CD4-positive, alpha-beta T cell (primary cell): ENCODE data around the gene THOP1. TPM values are rescaled to one million over a fixed set of nuclear protein-coding genes. Genes with fewer than 3 reads are reported as not detected.

Source experiments
- ATAC-seq: fragments of 200-7000 bp; cut with Tn5 transposase; one replicate; pipeline ENCODE4 v1.10.0; 2022; ENCODE audit warnings: mild to moderate bottlenecking; ENCODE audit not compliant: poor library complexity
- CTCF ChIA-PET: fragments of 350-600 bp; sonication (Branson Sonifier 250); formaldehyde crosslinking; loops from one replicate; lab custom pipeline; 2021; ENCODE audit warnings: antibody characterized with exemption, inconsistent platforms; lab: Charles Lee
- POLR2A ChIA-PET: fragments of 350-600 bp; sonication (Branson Sonifier 250); formaldehyde crosslinking; loops from one replicate; lab custom pipeline; 2021; ENCODE audit warnings: antibody characterized with exemption, inconsistent platforms; lab: Charles Lee
- DNase-seq, 14 experiments: peaks; one replicate each; pipeline ENCODE4 v3.0.0-alpha.2; 2013 to 2020; ENCODE audit warnings: mixed read lengths in 2 of 14
- H3K27ac ChIP-seq, 2 donors: one replicate each; pipeline versions ENCODE4 v1.5.1 to v1.7.0; 2013; ENCODE audit warnings: low read length in 2 of 2, low read depth in 1 of 2, mild to moderate bottlenecking in 1 of 2
- H3K27me3 ChIP-seq, 2 experiments: 1 replicate in 1 of 2; 2 replicates in 1 of 2; pipeline versions ENCODE4 v1.6.1 to v1.7.0; 2013; ENCODE audit warnings: low read length in 2 of 2, control low read depth in 1 of 2, mild to moderate bottlenecking in 1 of 2, moderate library complexity in 1 of 2; ENCODE audit not compliant: insufficient read depth in 2 of 2, control insufficient read depth in 1 of 2
- H3K36me3 ChIP-seq: one replicate; pipeline ENCODE4 v1.6.1; 2013; ENCODE audit warnings: low read length, control low read depth; ENCODE audit not compliant: insufficient read depth
- H3K4me1 ChIP-seq: one replicate; pipeline ENCODE4 v1.6.1; 2013; ENCODE audit warnings: low read length, control low read depth; ENCODE audit not compliant: insufficient read depth
- H3K4me3 ChIP-seq: one replicate; pipeline ENCODE4 v1.5.1; 2013; ENCODE audit warnings: mild to moderate bottlenecking, low read length, moderate library complexity
- H3K9me3 ChIP-seq, 2 experiments: 1 replicate in 1 of 2; 2 replicates in 1 of 2; pipeline versions ENCODE4 v1.6.1 to v1.7.0; 2013; ENCODE audit warnings: low read length in 2 of 2, mild to moderate bottlenecking in 2 of 2, control low read depth in 1 of 2, moderate library complexity in 1 of 2; ENCODE audit not compliant: control insufficient read depth in 1 of 2, insufficient read depth in 1 of 2
- H3K27ac Mint-ChIP-seq: one replicate; pipeline ENCODE4 v1.8.0; 2020; ENCODE audit warnings: mixed read lengths
- H3K27me3 Mint-ChIP-seq: one replicate; pipeline ENCODE4 v1.8.0; 2021; ENCODE audit warnings: mixed read lengths
- H3K36me3 Mint-ChIP-seq: one replicate; pipeline ENCODE4 v1.8.0; 2021; ENCODE audit warnings: low read depth, mixed read lengths
- H3K4me1 Mint-ChIP-seq: one replicate; pipeline ENCODE4 v1.8.0; 2021; ENCODE audit warnings: low read depth, mixed read lengths
- H3K4me3 Mint-ChIP-seq: one replicate; pipeline ENCODE4 v1.8.0; 2020; ENCODE audit warnings: mild to moderate bottlenecking, mixed read lengths
- H3K9me3 Mint-ChIP-seq: one replicate; pipeline ENCODE4 v1.8.0; 2020; ENCODE audit warnings: mixed read lengths
- intact Hi-C, 2 experiments: fragments of 100-400 bp; cut with DNase I in 1 of 2; cut with micrococcal nuclease in 1 of 2; formaldehyde crosslinking; loops; one replicate each; pipeline versions ENCODE4 v1.15.1 to v1.9.0; 2023 to 2025; cut with DNase I, micrococcal nuclease
- total RNA-seq, 174 experiments: library from RNA in 2 of 174; stranded (reverse) in 2 of 174; gene quantifications; one replicate each; pipeline ENCODE4 v1.2.3 and lab custom pipeline; 2021 to 2026
- TF ChIP-seq, protein P1 (sequence below): fragments of 200-600 bp; IDR thresholded peaks from one replicate; pipeline ENCODE4 v1.8.0; 2022; ENCODE audit warnings: antibody characterized with exemption, mild to moderate bottlenecking

Gene THOP1
- total RNA-seq, 2 experiments from 2014 or later: 26.6 to 27.3 TPM

DNA sequence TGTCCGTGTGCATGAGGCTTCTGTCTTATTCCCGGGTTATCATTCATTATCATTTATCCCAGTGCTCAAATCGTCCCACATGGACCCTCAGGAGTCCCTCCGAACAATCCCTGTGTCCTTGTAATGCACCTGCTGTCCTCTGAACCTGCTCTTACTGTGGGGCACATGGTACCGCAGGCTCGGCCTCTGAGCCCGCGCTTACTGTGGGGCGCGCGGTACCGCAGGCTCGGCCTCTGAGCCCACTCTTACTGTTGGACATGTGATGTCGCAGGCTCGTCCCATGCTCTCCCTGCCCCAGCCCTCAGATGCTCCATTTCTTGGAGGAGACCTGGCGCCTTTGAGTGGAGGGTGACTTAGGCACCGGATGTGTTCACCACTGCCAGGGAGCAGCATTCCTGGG lies 17.5 kb downstream of the THOP1 start:
- POLR2A ChIA-PET: no interaction called here
- CTCF ChIA-PET: no interaction called here
- no peaks in the 10 kb centered on the region for H3K9me3 ChIP-seq
- no peaks in the 10 kb centered on the region for H3K4me1 Mint-ChIP-seq
- intact Hi-C loops: no loop called here
- no peaks in the 10 kb centered on the region for H3K9me3 Mint-ChIP-seq
- H3K27me3 ChIP-seq: no peaks in the 10 kb centered on the region
- no peak overlapping the region for H3K4me3 ChIP-seq
- H3K27ac ChIP-seq: no peak overlapping the region
- no peak overlapping the region for H3K27ac Mint-ChIP-seq
- H3K36me3 ChIP-seq: peaks cover 32% of the 10 kb centered on the region
- DNase-seq (no peak), ATAC-seq (no peak)
- no peaks in the 10 kb centered on the region for H3K27me3 Mint-ChIP-seq
- peaks cover 23% of the 10 kb centered on the region for H3K36me3 Mint-ChIP-seq
- H3K4me1 ChIP-seq: no peaks in the 10 kb centered on the region
- TF ChIP-seq, protein P1, sequence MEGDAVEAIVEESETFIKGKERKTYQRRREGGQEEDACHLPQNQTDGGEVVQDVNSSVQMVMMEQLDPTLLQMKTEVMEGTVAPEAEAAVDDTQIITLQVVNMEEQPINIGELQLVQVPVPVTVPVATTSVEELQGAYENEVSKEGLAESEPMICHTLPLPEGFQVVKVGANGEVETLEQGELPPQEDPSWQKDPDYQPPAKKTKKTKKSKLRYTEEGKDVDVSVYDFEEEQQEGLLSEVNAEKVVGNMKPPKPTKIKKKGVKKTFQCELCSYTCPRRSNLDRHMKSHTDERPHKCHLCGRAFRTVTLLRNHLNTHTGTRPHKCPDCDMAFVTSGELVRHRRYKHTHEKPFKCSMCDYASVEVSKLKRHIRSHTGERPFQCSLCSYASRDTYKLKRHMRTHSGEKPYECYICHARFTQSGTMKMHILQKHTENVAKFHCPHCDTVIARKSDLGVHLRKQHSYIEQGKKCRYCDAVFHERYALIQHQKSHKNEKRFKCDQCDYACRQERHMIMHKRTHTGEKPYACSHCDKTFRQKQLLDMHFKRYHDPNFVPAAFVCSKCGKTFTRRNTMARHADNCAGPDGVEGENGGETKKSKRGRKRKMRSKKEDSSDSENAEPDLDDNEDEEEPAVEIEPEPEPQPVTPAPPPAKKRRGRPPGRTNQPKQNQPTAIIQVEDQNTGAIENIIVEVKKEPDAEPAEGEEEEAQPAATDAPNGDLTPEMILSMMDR: no peak
- no peak overlapping the region for H3K4me3 Mint-ChIP-seq

DNA sequence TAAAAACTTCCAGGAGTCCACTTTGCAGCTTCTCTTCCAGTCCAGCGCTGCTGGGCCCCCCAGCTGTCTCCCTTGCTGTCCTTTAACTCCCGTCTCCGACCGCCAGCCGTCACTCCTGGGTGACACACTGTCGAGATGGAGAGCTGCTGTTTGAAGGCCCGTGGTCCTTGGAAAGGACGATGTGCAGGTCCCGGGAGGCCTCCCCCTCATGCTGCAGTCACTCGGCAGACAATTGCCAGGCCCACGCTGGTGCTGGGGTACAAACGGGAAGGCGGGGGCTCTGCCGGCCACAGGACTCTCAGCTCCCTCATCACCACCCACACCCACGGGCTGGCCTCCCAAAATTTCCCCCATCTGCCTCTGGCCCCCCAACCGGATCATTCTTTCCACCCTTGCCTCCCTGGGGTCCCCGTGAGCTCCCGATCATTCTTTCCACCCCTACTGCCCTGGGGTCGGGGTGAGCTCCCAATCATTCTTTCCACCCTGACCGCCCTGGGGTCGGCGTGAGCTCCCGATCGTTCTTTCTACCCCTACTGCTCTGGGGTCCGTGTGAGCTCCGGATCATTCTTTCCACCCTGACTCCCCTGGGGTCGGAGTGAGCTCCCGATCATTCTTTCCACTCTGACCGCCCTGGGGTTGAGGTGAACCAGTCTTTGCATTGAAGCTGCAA lies 18.3 kb downstream of the THOP1 start:
- ATAC-seq (no peak), DNase-seq (no peak)
- intact Hi-C loops: no loop called here
- no peak overlapping the region for H3K27ac Mint-ChIP-seq
- H3K9me3 Mint-ChIP-seq: no peaks in the 10 kb centered on the region
- no peak overlapping the region for H3K27ac ChIP-seq
- H3K4me1 ChIP-seq: no peaks in the 10 kb centered on the region
- no peaks in the 10 kb centered on the region for H3K27me3 Mint-ChIP-seq
- CTCF ChIA-PET: no interaction called here
- POLR2A ChIA-PET: no interaction called here
- peaks cover 32% of the 10 kb centered on the region for H3K36me3 ChIP-seq
- no peaks in the 10 kb centered on the region for H3K4me1 Mint-ChIP-seq
- H3K36me3 Mint-ChIP-seq: peaks cover 25% of the 10 kb centered on the region
- no peak overlapping the region for H3K4me3 Mint-ChIP-seq
- TF ChIP-seq, protein P1: no peak
- H3K4me3 ChIP-seq: no peak overlapping the region
- H3K9me3 ChIP-seq: no peaks in the 10 kb centered on the region
- no peaks in the 10 kb centered on the region for H3K27me3 ChIP-seq

DNA sequence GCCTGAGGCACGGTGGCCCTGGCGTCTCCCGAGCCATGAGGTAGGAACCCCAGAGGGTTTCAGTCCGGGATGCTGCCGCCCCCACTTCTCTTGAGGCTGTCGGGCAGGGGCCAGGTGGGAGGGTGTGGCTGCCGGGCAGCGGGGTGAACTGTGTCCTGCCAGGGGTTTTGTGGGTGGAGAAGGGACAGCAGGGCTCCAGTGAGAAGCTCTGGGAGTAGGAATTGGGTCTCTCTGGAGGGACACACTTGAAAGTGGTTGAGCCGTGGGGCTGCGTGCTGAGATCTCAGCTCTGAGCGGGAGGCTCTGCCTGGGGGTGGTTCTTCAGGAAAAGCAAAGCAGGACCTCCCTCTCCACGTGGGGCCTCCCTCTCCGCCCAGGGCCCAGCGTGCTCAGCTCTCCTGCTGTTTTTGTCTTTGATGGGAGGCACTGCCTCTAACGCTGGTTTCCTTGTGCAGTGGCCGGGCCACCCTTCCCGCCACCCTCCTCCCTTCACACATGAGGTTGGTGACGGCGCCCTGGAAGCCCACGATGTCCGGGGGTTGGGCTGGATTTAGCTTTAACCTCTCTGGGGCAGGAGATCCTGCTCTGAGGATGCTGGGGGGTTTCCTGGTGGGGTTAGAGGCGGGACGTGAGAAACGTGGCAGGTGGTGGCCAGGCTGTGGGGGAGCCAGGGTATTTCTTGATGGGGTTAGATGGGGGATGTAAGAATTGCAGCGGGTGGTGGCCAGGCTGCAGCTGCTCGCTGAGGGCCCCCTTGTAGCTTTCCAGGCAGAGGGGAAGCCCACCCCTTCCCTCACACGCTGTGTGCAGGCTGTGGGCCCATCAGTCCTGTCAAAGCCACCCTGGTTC lies 19.1 kb downstream of the THOP1 start:
- POLR2A ChIA-PET: interaction anchor here (0.6 kb wide), 1 partner anchor 27 kb away, joined by 4 read pairs; no protein-coding TSS in a partner anchor
- H3K36me3 ChIP-seq: peaks cover 34% of the 10 kb centered on the region
- no peak overlapping the region for H3K4me3 ChIP-seq
- no peaks in the 10 kb centered on the region for H3K9me3 ChIP-seq
- ATAC-seq (no peak), DNase-seq (no peak)
- Mint-ChIP-seq H3K9me3 (no peaks in the 10 kb centered on the region), H3K36me3 (peaks cover 33% of the 10 kb centered on the region), H3K27me3 (no peaks in the 10 kb centered on the region), H3K27ac (no peak overlapping the region), H3K4me1 (no peaks in the 10 kb centered on the region), H3K4me3 (no peak overlapping the region)
- TF ChIP-seq, protein P1: no peak
- H3K27ac ChIP-seq: no peak overlapping the region
- H3K27me3 ChIP-seq: no peaks in the 10 kb centered on the region
- intact Hi-C loops: no loop called here
- CTCF ChIA-PET: no interaction called here
- no peaks in the 10 kb centered on the region for H3K4me1 ChIP-seq
